Left lung (tissue), 10 donors: ENCODE measurements around the gene VPS9D1. TPM values are rescaled to one million over a fixed set of nuclear protein-coding genes. Genes with fewer than 3 reads are reported as not detected.

Experiments used
- ATAC-seq: fragments of 200-7000 bp; cut with Tn5 transposase; one replicate; pipeline ENCODE4 v1.9.1; 2020; ENCODE audit warnings: moderate library complexity
- DNase-seq, 4 donors: peaks; one replicate each; pipeline ENCODE4 v3.0.0-alpha.2; 2013 to 2020
- H3K27ac ChIP-seq, 2 donors: fragments of 200-600 bp; sonication (generic) in 1 of 2; one replicate each; pipeline versions ENCODE4 v1.5.0 to v1.8.0; 2020 to 2021
- H3K27me3 ChIP-seq, 2 donors: fragments of 200-600 bp; sonication (generic) in 1 of 2; one replicate each; pipeline versions ENCODE4 v1.5.0 to v1.8.0; 2020 to 2021
- H3K36me3 ChIP-seq, 2 donors: fragments of 200-600 bp; sonication (generic) in 1 of 2; one replicate each; pipeline versions ENCODE4 v1.5.0 to v1.8.0; 2020 to 2021
- H3K4me1 ChIP-seq, 2 donors: fragments of 200-600 bp; one replicate each; pipeline ENCODE4 v1.8.0; 2021
- H3K4me3 ChIP-seq, 2 donors: fragments of 200-600 bp; sonication (generic) in 1 of 2; one replicate each; pipeline versions ENCODE4 v1.5.0 to v1.8.0; 2020 to 2021; ENCODE audit warnings: mild to moderate bottlenecking in 1 of 2
- H3K9me3 ChIP-seq, 2 donors: fragments of 200-600 bp; sonication (generic) in 1 of 2; one replicate each; pipeline versions ENCODE4 v1.5.0 to v1.8.0; 2020 to 2021
- intact Hi-C, 2 donors: fragments of 100-400 bp; cut with DNase I; formaldehyde crosslinking; loops; one replicate each; pipeline versions ENCODE4 v1.11.2 to v1.14.2; 2022
- polyA plus RNA-seq, 6 donors: library from polyadenylated mRNA; unstranded; fragments of 120-200 nt; gene quantifications; one replicate each; pipeline ENCODE4 v1.2.1, GENCODE V29; 2013; ENCODE audit not compliant: insufficient read length in 6 of 6
- total RNA-seq, 2 donors: library from RNA; stranded (reverse); fragmentation: NEBNext Ultra II Directional; extraction: Animal tissue kit (Norgen Biotek cat#: 25700); gene quantifications; one replicate each; pipeline ENCODE4 v1.2.1, GENCODE V29; 2021
- TF ChIP-seq, protein P1 (sequence below), 2 donors: fragments of 200-600 bp; sonication (generic) in 1 of 2; IDR thresholded peaks; one replicate each; pipeline versions ENCODE4 v1.5.0 to v1.8.0; 2021; ENCODE audit warnings: antibody characterized with exemption in 2 of 2
- donor health status: DM: no; HTN: yes; CAD: no.
- donor health status: DM: no; HTN: no; CAD: no.

Gene VPS9D1
- total and polyA plus RNA-seq, 8 donors, result 9.0 to 19.0 (median 12.3) TPM

DNA sequence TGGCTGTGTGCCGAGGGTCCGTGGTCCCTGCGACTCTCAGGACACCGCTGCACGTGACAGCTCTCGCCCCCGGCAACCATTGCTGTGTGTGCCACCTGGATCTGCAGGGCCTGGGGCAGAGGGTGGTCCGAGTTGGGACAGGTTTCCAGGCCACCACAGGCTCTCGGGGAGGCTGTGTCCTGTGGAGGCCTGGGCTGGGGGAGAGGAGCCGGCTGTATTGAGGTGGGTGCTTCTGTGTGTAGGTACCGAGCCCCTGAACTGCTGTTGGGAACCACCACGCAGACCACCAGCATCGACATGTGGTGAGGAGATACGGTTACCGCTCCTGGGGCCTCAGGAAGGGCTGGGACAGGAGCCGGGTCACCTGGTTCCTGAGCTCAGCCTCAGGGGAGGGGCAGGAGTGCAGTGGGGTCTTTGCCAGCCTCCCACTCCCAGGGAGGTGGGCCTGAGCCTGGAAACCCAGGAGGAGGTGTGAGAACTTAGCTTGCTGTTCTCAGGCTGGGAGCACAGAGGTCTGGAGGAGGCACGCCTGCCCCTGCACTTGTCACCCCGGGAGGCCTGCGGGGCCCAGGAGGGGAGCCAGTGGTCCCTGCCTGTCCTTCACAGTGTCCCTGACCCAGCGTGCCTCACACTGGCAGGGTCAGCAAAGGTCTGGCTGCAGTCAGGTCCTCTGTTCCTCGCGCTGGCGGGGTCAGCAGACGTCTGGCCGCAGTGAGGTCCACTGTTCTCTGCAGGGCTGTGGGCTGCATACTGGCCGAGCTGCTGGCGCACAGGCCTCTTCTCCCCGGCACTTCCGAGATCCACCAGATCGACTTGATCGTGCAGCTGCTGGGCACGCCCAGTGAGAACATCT, 26.5 kb downstream of the VPS9D1 start:
- TF ChIP-seq, protein P1, sequence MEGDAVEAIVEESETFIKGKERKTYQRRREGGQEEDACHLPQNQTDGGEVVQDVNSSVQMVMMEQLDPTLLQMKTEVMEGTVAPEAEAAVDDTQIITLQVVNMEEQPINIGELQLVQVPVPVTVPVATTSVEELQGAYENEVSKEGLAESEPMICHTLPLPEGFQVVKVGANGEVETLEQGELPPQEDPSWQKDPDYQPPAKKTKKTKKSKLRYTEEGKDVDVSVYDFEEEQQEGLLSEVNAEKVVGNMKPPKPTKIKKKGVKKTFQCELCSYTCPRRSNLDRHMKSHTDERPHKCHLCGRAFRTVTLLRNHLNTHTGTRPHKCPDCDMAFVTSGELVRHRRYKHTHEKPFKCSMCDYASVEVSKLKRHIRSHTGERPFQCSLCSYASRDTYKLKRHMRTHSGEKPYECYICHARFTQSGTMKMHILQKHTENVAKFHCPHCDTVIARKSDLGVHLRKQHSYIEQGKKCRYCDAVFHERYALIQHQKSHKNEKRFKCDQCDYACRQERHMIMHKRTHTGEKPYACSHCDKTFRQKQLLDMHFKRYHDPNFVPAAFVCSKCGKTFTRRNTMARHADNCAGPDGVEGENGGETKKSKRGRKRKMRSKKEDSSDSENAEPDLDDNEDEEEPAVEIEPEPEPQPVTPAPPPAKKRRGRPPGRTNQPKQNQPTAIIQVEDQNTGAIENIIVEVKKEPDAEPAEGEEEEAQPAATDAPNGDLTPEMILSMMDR (IDR thresholded peaks at IDR 0.05), result no peak
- Histone ChIP-seq H3K36me3 (peaks cover 0 to 89% of the 10 kb centered on the region in 2 donors), H3K27ac (no peak overlapping the region), H3K4me1 (peaks cover 0 to 6% of the 10 kb centered on the region in 2 donors), H3K9me3 (no peaks in the 10 kb centered on the region), H3K27me3 (no peaks in the 10 kb centered on the region), H3K4me3 (no peak overlapping the region)
- intact Hi-C loops, result no loop called here
- DNase-seq (no peak), ATAC-seq (no peak)

DNA sequence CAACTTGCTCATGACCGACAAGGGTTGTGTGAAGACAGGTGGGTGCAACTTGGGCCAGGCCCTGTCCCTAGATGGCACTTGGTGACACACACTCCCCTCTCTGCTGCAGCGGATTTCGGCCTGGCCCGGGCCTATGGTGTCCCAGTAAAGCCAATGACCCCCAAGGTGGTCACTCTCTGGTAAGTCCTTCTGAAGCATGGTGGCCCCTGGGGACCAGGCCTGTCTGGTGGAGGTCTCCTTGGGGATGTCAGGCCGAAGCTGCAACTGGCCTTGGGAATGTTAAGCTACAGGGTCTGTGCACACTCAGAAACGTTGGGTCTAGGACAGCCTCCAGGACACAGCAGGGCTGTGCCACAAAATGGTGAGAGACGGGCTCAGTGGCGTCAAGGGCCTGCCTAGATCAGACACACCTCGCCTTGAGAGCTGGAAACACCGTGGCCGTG, 27.4 kb downstream of the VPS9D1 start:
- DNase-seq (no peak), ATAC-seq (no peak)
- H3K9me3 ChIP-seq, result no peaks in the 10 kb centered on the region
- TF ChIP-seq, protein P1 (IDR thresholded peaks at IDR 0.05), result no peak
- no peaks in the 10 kb centered on the region for H3K27me3 ChIP-seq
- peaks cover 0 to 6% of the 10 kb centered on the region in 2 donors for H3K4me1 ChIP-seq
- peaks cover 0 to 91% of the 10 kb centered on the region in 2 donors for H3K36me3 ChIP-seq
- no peak overlapping the region for H3K4me3 ChIP-seq
- H3K27ac ChIP-seq, result no peak overlapping the region
- intact Hi-C loops, result no loop called here

GRCh38 chr16:89691986-89692569, 28.6 kb downstream of the VPS9D1 start:
- intact Hi-C loops, result no loop called here
- Histone ChIP-seq H3K27ac (no peak overlapping the region), H3K9me3 (no peaks in the 10 kb centered on the region), H3K27me3 (no peaks in the 10 kb centered on the region), H3K4me1 (peaks cover 8 to 14% of the 10 kb centered on the region in 2 donors), H3K4me3 (no peak overlapping the region), H3K36me3 (peaks cover 0 to 79% of the 10 kb centered on the region in 2 donors)
- DNase-seq (no peak), ATAC-seq (no peak)
- TF ChIP-seq, protein P1 (IDR thresholded peaks at IDR 0.05), result no peak

- peaks cover 0 to 72% of the 10 kb centered on the region in 2 donors for H3K36me3 ChIP-seq
These were observed 29.3 kb downstream of the VPS9D1 start for GRCh38 chr16:89691231-89691985.

More at GRCh38 chr16:89691231-89691985, 29.3 kb downstream of the VPS9D1 start:
- H3K27me3 ChIP-seq, result no peaks in the 10 kb centered on the region
- intact Hi-C loops, result no loop called here
- no peak overlapping the region for H3K27ac ChIP-seq
- ATAC-seq (no peak), DNase-seq (peak in 1 of 4 donors; percentile 49)
- peaks cover 8 to 13% of the 10 kb centered on the region in 2 donors for H3K4me1 ChIP-seq
- no peaks in the 10 kb centered on the region for H3K9me3 ChIP-seq
- TF ChIP-seq, protein P1 (IDR thresholded peaks at IDR 0.05), result no peak
- no peak overlapping the region for H3K4me3 ChIP-seq
